Tibial nerve (tissue), 4 donors: Measurements from ENCODE around the gene KCNK10. TPM values are rescaled to one million over a fixed set of nuclear protein-coding genes. Genes with fewer than 3 reads are reported as not detected.

Experiments used
- DNase-seq, 2 donors: peaks; one replicate each; pipeline ENCODE4 v3.0.0-alpha.2; 2019; ENCODE audit warnings: low spot score in 2 of 2
- H3K27ac ChIP-seq, 4 donors: fragments of 200-600 bp; sonication (generic) in 3 of 4; one replicate each; pipeline ENCODE4 v1.5.1; 2017 to 2019; ENCODE audit warnings: mild to moderate bottlenecking in 1 of 4
- H3K27me3 ChIP-seq, 2 donors: fragments of 200-600 bp; sonication (generic) in 1 of 2; one replicate each; pipeline versions ENCODE4 v1.5.1 to v1.6.0; 2017 to 2019
- H3K36me3 ChIP-seq, 3 donors: fragments of 200-600 bp; sonication (generic); one replicate each; pipeline ENCODE4 v1.5.1; 2018 to 2019
- H3K4me1 ChIP-seq, 4 donors: fragments of 200-600 bp; sonication (generic) in 3 of 4; one replicate each; pipeline ENCODE4 v1.5.1; 2017 to 2019
- H3K4me3 ChIP-seq, 4 donors: fragments of 200-600 bp; sonication (generic) in 3 of 4; one replicate each; pipeline ENCODE4 v1.5.1; 2017 to 2019; ENCODE audit warnings: mild to moderate bottlenecking in 1 of 4, moderate library complexity in 1 of 4
- H3K9me3 ChIP-seq, 4 donors: fragments of 200-600 bp; sonication (generic) in 3 of 4; one replicate each; pipeline ENCODE4 v1.5.1; 2017 to 2019
- EP300 ChIP-seq, 2 donors: sonication (generic); formaldehyde crosslinking; IDR thresholded peaks; one replicate each; pipeline ENCODE4 v1.6.1; 2017; ENCODE audit warnings: antibody characterized with exemption in 2 of 2, mild to moderate bottlenecking in 1 of 2
- POLR2A ChIP-seq, 2 donors: fragments of 450-650 bp; IDR thresholded peaks; one replicate each; pipeline ENCODE4 v1.6.1; 2017; ENCODE audit warnings: antibody characterized with exemption in 2 of 2, mild to moderate bottlenecking in 2 of 2, moderate library complexity in 2 of 2
- WGBS, 2 donors: methylation state at CpG; one replicate each; pipeline ENCODE4 v1.1.5; 2018; 5-methylcytosine and 5-hydroxymethylcytosine counted together
- total RNA-seq, 4 donors: library from RNA; depleted of rRNA; stranded (reverse); fragments of >200 nt; gene quantifications; one replicate each; pipeline ENCODE4 v1.1.0, GENCODE V29; 2016
- TF ChIP-seq, protein P1 (sequence below), 5 experiments: fragments of 200-600 bp in 3 of 5; fragments of 450-650 bp in 2 of 5; sonication (generic) in 3 of 5; IDR thresholded peaks; one replicate each; pipeline ENCODE4 v1.5.1; 2016 to 2019; ENCODE audit warnings: antibody characterized with exemption in 5 of 5, mild to moderate bottlenecking in 3 of 5, moderate library complexity in 2 of 5

Gene KCNK10
- total RNA-seq, 4 donors from 2014 or later = not detected

DNA sequence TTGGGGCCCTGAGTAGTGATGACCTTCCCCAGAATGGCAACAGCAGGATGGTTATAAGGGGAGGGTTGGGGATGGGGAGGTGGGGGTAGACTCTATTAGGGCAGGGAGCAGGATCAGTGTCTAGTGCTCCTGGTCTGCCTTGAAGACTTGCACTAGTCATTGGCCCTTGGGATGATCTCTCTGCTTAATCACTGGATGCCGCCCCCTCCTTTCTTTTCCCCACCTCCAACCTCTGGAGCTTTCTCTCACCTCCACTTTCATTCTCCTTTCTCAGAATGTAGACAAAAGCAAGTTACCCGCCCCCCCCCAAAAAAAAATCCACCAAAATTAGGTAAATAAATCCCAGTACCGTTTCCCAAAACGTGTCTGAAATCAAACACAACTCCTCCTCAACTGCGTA lies 2.8 kb upstream of the KCNK10 start:
- TF ChIP-seq EP300 (IDR thresholded peaks at IDR 0.05) (no peak), POLR2A (IDR thresholded peaks at IDR 0.05) (no peak)
- TF ChIP-seq, protein P1, sequence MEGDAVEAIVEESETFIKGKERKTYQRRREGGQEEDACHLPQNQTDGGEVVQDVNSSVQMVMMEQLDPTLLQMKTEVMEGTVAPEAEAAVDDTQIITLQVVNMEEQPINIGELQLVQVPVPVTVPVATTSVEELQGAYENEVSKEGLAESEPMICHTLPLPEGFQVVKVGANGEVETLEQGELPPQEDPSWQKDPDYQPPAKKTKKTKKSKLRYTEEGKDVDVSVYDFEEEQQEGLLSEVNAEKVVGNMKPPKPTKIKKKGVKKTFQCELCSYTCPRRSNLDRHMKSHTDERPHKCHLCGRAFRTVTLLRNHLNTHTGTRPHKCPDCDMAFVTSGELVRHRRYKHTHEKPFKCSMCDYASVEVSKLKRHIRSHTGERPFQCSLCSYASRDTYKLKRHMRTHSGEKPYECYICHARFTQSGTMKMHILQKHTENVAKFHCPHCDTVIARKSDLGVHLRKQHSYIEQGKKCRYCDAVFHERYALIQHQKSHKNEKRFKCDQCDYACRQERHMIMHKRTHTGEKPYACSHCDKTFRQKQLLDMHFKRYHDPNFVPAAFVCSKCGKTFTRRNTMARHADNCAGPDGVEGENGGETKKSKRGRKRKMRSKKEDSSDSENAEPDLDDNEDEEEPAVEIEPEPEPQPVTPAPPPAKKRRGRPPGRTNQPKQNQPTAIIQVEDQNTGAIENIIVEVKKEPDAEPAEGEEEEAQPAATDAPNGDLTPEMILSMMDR (IDR thresholded peaks at IDR 0.05) = no peak
- H3K9me3 ChIP-seq = no peaks in the 10 kb centered on the region
- H3K36me3 ChIP-seq = no peaks in the 10 kb centered on the region
- no peak overlapping the region for H3K4me3 ChIP-seq
- DNase-seq = no peak
- H3K4me1 ChIP-seq = peaks cover 0 to 34% (median 1%) of the 10 kb centered on the region in 4 donors
- 11 to 15% methylated on average over 5 of the region's 5 CpGs for WGBS, 2 donors
- no peak overlapping the region for H3K27ac ChIP-seq
- peaks cover 0 to 69% of the 10 kb centered on the region in 2 donors for H3K27me3 ChIP-seq

DNA sequence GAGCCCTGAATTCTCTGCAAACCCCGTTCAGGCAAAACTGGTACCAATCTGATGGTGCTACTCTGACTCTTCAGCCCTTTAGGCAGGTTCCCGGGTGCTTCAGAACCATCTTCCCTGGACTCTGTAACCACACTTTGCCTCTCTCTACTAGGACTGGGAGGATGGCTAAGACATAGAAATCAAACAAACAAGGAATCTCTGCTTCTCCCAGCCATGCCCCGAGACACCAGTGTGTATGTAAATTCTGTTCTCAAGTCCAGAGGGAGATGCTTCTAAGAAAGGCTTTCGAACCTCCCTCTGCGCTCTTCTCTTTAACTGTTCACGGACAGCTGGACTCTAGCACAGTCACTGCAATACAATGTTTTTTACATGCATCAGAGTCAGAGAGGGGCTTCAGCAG lies 1.9 kb upstream of the KCNK10 start:
- peaks cover 0 to 34% (median 1%) of the 10 kb centered on the region in 4 donors for H3K4me1 ChIP-seq
- no peak overlapping the region for H3K27ac ChIP-seq
- no peaks in the 10 kb centered on the region for H3K9me3 ChIP-seq
- no peaks in the 10 kb centered on the region for H3K36me3 ChIP-seq
- no peak overlapping the region for H3K4me3 ChIP-seq
- peaks cover 0 to 73% of the 10 kb centered on the region in 2 donors for H3K27me3 ChIP-seq
- 56 to 59% methylated on average over 6 of the region's 6 CpGs for WGBS, 2 donors
- TF ChIP-seq POLR2A (IDR thresholded peaks at IDR 0.05) (no peak), EP300 (IDR thresholded peaks at IDR 0.05) (no peak)
- TF ChIP-seq, protein P1 (IDR thresholded peaks at IDR 0.05) = no peak
- DNase-seq = no peak

DNA sequence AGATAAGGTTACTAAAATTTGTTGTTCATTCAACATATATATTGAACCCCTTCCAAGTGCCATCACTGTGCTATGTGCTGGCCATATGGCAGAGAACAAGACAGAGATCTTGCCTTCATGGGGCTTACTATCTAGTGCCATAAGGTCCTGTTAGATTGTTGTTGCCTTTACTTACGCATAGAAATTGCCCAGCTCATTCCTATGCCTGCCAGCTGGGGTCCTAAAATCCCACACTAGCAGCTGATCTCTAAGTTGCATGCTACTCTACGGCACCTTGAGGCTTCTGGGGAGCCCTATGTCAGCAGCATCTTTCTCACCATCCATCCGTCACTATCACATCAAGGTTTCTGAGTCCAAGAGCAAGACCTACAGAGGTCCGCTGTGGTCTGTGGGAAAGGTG lies 1.4 kb upstream of the KCNK10 start:
- no peak overlapping the region for H3K27ac ChIP-seq
- peaks cover 0 to 73% of the 10 kb centered on the region in 2 donors for H3K27me3 ChIP-seq
- no peaks in the 10 kb centered on the region for H3K36me3 ChIP-seq
- WGBS, 2 donors = 71 to 77% methylated on average over 3 to 4 of the region's 4 CpGs
- no peak overlapping the region for H3K4me3 ChIP-seq
- peaks cover 0 to 34% (median 1%) of the 10 kb centered on the region in 4 donors for H3K4me1 ChIP-seq
- DNase-seq = no peak
- no peak for TF ChIP-seq POLR2A (IDR thresholded peaks at IDR 0.05)
- TF ChIP-seq EP300 (IDR thresholded peaks at IDR 0.05) = no peak
- TF ChIP-seq, protein P1 (IDR thresholded peaks at IDR 0.05) = no peak
- H3K9me3 ChIP-seq = no peaks in the 10 kb centered on the region

DNA sequence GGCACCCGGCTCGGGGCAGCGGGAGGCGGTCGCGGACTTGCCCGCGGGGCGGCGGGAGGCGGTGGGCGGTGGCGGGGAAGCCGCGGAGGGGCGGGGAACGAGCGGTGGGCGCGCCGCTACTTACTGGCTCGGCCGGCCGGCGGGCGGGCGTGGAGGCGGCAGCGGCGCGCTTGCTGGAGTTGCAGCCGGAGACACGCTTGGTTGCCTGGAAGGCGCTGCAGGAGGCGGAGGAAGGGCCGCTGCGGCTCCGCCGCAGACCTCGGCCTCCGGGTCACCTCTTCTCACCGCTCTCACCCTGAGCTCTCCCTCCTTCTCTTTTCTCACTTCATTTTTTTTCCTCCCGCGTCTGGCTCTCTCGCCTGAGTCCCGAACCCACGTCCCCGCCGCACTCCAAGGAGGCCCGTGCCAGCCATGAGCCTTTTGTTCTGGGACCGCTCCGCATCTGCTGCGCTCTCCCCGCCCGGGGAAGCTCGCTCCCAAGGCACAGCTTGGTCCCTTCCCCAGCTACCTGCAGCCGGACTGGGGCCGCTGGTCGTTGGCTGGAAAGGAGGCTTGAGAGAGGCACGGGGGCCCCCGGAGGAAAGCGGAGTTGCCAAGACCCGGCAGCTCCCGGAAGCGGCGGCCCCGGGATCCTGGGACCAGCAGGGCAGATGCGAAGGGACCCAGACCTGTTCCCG lies 592 bp upstream of the KCNK10 start:
- no peak for DNase-seq
- Histone ChIP-seq H3K9me3 (no peaks in the 10 kb centered on the region), H3K4me3 (peak overlapping the region in 1 of 4 donors; percentile 44), H3K36me3 (no peaks in the 10 kb centered on the region), H3K4me1 (peaks cover 0 to 34% (median 1%) of the 10 kb centered on the region in 4 donors), H3K27ac (no peak overlapping the region), H3K27me3 (peaks cover 0 to 73% of the 10 kb centered on the region in 2 donors)
- TF ChIP-seq POLR2A (IDR thresholded peaks at IDR 0.05) (no peak), EP300 (IDR thresholded peaks at IDR 0.05) (no peak)
- TF ChIP-seq, protein P1 (IDR thresholded peaks at IDR 0.05) = no peak
- 0 to 1% methylated on average over 31 to 47 of the region's 69 CpGs for WGBS, 2 donors

DNA sequence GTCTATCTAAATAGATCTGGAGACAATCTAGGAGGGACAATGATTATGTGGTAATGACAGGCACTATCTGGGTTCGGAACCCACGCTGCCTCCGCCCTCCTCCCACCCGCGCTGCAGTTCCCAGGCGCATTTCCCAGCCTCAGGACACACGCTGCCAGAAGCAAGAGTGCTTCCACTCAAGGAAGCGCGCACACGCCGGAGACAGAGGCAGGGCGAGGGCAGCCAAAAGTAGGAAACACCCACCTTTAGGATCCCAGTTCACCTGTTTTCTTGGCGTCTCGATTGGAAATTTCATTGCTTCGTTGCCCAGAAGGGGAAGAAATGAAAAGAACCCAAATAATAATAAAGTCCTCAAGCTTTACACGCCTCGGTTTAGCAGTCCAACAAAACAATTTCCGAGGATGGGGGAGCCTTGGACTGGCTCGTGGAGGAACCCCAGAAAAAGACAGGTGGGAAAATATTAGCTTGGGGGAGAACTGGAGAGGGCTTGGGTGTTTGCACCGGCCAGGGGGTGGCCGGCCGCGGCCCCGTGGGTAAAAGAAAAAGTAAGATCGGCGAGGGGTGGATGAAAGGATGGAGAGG lies 474 bp downstream of the KCNK10 start:
- Histone ChIP-seq H3K4me3 (peak overlapping the region in 1 of 4 donors; percentile 44), H3K27me3 (peaks cover 0 to 64% of the 10 kb centered on the region in 2 donors), H3K4me1 (peaks cover 0 to 34% (median 1%) of the 10 kb centered on the region in 4 donors), H3K36me3 (no peaks in the 10 kb centered on the region), H3K9me3 (no peaks in the 10 kb centered on the region), H3K27ac (no peak overlapping the region)
- 3% methylated on average over 26 of the region's 26 CpGs for WGBS, 2 donors
- DNase-seq = no peak
- TF ChIP-seq POLR2A (IDR thresholded peaks at IDR 0.05) = no peak
- TF ChIP-seq EP300 (IDR thresholded peaks at IDR 0.05) = no peak
- TF ChIP-seq, protein P1 (IDR thresholded peaks at IDR 0.05) = no peak
